Stimulated activated CD8-positive, alpha-beta memory T cell treated with anti-CD3 and anti-CD28 coated beads, Interleukin-4, amount 100 ng/mL, for 24 hours (primary cell): ENCODE measurements around the gene SESN2.

Experiments
- DNase-seq: peaks from one replicate; pipeline ENCODE4 v3.0.0-alpha.2; 2020; ENCODE audit warnings: low read depth

The SESN2 gene

GRCh38 chr1:28249013-28249865 lies 10.1 kb upstream of the SESN2 start:
- no peak for DNase-seq

GRCh38 chr1:28249866-28250295 lies 9.4 kb upstream of the SESN2 start:
- no peak for DNase-seq

- DNase-seq, result no peak
Observed at GRCh38 chr1:28256197-28256827, 3.0 kb upstream of the SESN2 start.

GRCh38 chr1:28257736-28258135 lies 1.6 kb upstream of the SESN2 start:
- DNase-seq, result no peak

DNA sequence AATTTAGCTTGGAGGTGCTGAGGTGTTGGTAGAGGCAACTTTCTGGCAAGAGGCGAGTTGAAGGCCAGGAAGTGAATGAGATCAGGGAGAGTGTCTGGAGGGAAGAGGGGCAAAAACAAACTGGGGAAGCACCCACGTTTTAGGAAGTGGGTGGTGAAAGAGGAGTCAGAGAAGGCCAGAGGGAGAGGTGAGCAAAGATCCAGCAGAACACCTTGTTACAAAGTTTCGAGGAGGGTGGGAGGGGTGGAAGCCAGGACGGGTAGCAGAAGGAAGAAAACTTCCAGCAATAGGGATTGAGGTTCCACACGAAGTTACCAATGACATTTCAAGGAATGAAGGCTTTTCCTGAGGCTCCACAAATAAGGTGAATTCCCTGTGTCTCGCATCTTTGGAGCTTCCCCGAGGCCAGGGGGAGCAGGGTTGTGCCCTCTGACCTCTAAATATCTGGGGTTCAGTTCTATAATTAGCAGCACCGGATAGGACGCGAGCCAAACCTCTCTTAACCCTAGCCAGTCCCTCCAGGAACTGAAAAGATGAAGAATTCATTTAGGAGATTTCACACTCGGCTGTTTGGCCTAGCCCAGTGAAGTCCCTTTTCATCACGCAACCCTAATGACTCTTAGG lies 578 bp upstream of the SESN2 start:
- no peak for DNase-seq

- no peak for DNase-seq
Observed at GRCh38 chr1:28259934-28260802, 850 bp downstream of the SESN2 start.

DNA sequence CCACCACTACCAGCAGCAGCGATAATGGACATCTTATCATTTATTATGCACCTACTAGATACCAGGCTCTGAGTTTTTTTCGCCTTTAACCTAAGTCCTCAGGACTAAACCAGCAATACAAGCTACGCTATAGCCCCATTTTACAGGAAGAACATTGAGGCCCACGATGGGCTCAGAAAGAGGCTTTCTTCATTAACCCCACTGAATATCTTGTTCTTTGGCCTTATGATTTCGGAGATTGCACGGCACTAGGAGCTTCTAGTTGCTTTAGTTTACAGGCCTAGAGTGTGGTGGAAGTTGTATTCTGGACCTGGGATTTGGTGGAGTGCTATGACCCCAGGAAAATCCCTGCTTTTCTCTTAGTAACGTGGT lies 1.5 kb downstream of the SESN2 start:
- no peak for DNase-seq

- DNase-seq, result no peak
Observed at GRCh38 chr1:28264897-28265296, 5.6 kb downstream of the SESN2 start.

DNA sequence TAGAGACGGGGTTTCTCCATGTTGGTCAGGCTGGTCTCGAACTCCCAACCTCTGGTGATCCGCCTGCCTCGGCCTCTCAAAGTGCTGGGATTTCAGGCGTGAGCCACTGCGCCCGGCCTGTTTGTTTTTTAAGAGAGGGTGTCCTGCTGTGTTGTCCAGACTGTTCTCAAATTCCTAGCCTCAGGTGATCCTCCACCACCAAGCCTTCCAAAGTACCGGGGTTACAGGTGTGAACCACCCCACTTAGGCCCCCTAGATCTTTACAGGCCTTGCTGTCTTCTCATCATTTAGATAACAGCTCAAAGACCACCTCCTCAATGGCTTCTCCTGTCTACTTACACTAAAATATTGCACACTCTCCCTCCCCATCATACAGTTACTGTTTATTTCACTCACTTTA lies 6.3 kb downstream of the SESN2 start:
- no peak for DNase-seq

GRCh38 chr1:28266920-28267322 lies 7.6 kb downstream of the SESN2 start:
- DNase-seq, result no peak

DNA sequence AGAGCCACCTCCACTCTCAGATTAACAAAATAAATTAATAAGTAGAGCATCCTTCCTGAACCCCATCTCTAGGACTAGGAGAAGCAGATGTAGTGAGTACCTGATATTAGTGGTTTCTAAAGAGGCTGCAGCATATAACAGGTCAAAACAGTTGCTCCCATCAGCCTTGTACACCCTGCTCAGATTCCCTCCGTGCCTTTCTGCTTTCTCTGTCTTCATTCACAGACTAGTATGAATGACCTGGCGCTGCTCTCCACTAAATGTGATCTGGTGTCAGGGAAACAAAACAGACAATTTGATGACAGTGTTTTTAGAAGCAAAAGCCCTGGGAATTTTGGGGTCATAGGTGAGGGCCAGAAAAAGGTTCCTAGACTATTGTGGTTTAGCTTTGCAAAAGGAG lies 8.3 kb downstream of the SESN2 start:
- no peak for DNase-seq

DNA sequence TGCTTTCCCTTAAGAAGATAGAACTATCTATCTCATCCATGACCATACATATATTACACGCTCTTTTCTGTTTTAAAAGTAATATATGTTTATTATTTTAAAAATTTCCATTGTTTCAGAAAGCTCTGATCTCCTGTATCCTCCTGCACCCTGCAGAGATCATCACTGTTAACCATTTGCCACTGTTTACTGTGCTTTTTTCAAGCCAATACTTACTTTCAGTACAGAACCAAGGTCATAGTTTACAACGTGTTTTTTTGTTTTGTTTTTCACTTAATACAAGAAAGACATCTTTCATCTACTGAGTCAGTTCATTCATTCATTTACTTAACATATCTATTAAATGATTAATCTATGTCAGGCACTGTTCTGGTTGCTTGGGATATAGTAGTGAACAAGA lies 10.2 kb downstream of the SESN2 start:
- DNase-seq, result no peak

- no peak for DNase-seq
Observed at GRCh38 chr1:28272215-28272852, 13.0 kb downstream of the SESN2 start.

DNA sequence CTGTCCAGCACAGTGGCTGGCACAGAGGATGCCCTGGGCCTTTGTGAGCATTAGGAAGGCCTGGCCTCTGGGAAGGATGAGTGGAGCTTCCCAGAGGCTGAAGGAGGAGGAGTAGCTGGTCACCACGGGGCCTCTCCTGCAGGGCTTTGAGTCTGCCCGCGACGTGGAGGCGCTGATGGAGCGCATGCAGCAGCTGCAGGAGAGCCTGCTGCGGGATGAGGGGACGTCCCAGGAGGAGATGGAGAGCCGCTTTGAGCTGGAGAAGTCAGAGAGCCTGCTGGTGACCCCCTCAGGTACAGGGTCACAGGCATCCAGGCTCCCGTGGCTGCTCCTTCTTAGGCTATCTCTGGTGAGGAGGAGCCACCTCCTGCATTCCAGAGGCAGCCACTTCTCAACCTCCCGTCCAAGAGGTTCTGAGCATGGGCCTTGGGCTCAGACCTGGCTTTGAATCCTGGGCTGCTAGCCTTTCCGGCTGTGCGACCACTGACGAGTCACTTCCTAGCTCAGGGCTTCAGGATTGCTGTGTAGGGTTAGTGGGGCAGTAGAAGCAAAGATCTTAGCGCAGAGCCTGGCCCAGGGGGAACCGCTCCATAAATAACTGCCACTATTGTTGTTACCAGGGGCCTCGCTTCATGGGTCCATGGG lies 14.0 kb downstream of the SESN2 start:
- no peak for DNase-seq

GRCh38 chr1:28278763-28279162 lies 19.4 kb downstream of the SESN2 start:
- no peak for DNase-seq

DNA sequence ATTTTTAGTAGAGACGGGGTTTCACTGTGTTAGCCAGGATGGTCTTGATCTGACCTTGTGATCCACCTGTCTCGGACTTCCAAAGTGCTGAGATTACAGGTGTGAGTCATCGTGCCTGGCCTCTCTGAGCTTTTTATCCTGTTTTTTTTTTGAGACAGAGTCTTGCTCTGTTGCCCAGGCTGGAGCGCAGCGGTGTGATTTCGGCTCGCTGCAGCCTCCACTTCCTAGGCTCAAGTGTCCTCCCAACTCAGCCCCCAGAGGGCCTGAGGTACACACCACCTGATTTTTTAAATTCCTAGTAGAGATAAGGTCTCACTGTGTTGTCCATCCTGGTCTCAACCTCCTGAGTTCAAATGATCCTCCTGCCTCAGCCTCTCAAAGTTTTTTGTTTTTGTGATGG lies 20.4 kb downstream of the SESN2 start:
- no peak for DNase-seq

- DNase-seq, result no peak
Observed at GRCh38 chr1:28280501-28280900, 21.2 kb downstream of the SESN2 start.

DNA sequence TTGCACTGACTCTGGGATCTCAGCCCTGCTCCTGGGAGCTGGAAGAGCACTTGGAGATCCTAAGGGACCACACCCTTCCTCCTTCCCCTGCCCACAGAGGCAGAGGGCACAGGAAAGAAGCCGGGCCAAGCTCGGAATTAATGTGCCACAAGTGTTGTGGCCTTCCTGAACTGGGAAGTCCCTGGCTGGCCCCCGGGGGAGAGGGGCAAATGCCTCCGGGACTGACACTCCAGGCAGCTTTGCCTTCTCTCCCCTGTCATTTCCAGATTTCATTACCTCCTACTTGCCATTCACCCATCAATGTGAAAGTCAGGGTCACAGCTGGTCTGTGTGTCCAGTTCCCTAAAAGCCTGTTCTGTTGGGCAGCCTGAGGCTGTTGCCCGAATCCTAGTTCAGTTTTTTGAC lies 21.7 kb downstream of the SESN2 start:
- DNase-seq, result no peak

GRCh38 chr1:28281608-28282425 lies 22.5 kb downstream of the SESN2 start:
- DNase-seq, result no peak
